ENCODE results near the gene IDH3B. TPM values are rescaled to one million over a fixed set of nuclear protein-coding genes. Genes with fewer than 3 reads are reported as not detected.

IDH3B gene
- total and polyA plus RNA-seq, 2 donors (not counting 3 experiments of a cell fraction or from before 2014, with no cell fraction given), result 86.9 to 177 TPM

GRCh38 chr20:2708073-2708415 is 44.0 kb upstream of the IDH3B start:
- ChIA-PET POLR2A (interaction anchor here (0.9 kb wide), 1 partner anchor 16 kb away, joined by 3 read pairs; the partner anchor contains the start of gene EBF4), CTCF (interaction anchor here (1.1 kb wide), 1 partner anchor 9 kb away, joined by 3 read pairs; no protein-coding TSS in a partner anchor)
- Histone ChIP-seq H4K20me1 (replicated peaks; ENCODE audit: control insufficient read depth, extremely low read depth, insufficient read depth, low read length) (no peaks in the 10 kb centered on the region), H3K9ac (replicated peaks; ENCODE audit: extremely low read depth, insufficient read depth, low read length) (no peak overlapping the region), H3K36me3 (ENCODE audit: control insufficient read depth in 2 of 2, extremely low read depth in 1 of 2, insufficient read depth in 2 of 2, low read length in 2 of 2) (no peaks in the 10 kb centered on the region), H3K4me2 (ENCODE audit: insufficient read depth, low read length) (no peak overlapping the region), H3K9me1 (replicated peaks; ENCODE audit: control insufficient read depth, extremely low read depth, insufficient read depth, low read length) (no peaks in the 10 kb centered on the region), H3K27me3 (ENCODE audit: control insufficient read depth in 2 of 2, insufficient read depth in 2 of 2, low read length in 2 of 2) (peaks cover 4 to 13% of the 10 kb centered on the region in 2 experiments), H2AFZ (ENCODE audit: low read depth, low read length) (no peak overlapping the region), H3K9me3 (replicated peaks; ENCODE audit: control insufficient read depth, insufficient read depth, low read length) (no peaks in the 10 kb centered on the region), H3K4me3 (replicated peaks in 1 of 3; ENCODE audit: insufficient read depth in 1 of 3, low read depth in 1 of 3, low read length in 3 of 3) (no peak overlapping the region), H3K79me2 (ENCODE audit: control insufficient read depth, insufficient read depth, low read length) (no peaks in the 10 kb centered on the region), H3K4me1 (ENCODE audit: control insufficient read depth, extremely low read depth, insufficient read depth, low read length) (no peaks in the 10 kb centered on the region), H3K27ac (ENCODE audit: insufficient read depth, low read depth, low read length) (no peak overlapping the region)
- no peak for DNase-seq (ENCODE audit: low read depth, low spot score)
- no peak for FAIRE-seq
- intact Hi-C loops (cut with micrococcal nuclease), result no loop called here
- dilution Hi-C loops (cut with MboI; ENCODE audit: extremely low pct_ligation_motif_present, low sequenced_read_pairs), result no loop called here
- BruUV-seq (replicated peaks), result no TSS peak
- TF ChIP-seq POLR2A (IDR thresholded peaks at IDR 0.05; ENCODE audit: low read depth, low read length), result no peak
- TF ChIP-seq MAX (IDR thresholded peaks at IDR 0.05; ENCODE audit: insufficient read depth, insufficient read length), result no peak
- TF ChIP-seq GATA2 (IDR thresholded peaks at IDR 0.05; ENCODE audit: insufficient read depth, insufficient read length, low read depth, low read length), result no peak
- TF ChIP-seq EZH2 (IDR thresholded peaks at IDR 0.05; ENCODE audit: borderline replicate concordance, low read depth, low read length, severe bottlenecking), result no peak
- no peak for TF ChIP-seq JUN (IDR thresholded peaks at IDR 0.05; ENCODE audit: borderline replicate concordance, insufficient read depth, insufficient read length, low read depth)
- TF ChIP-seq CTCF (IDR thresholded peaks at IDR 0.05; ENCODE audit: extremely low read depth in 1 of 2, insufficient read depth in 1 of 2, low read depth in 1 of 2, low read length in 2 of 2), result no peak
- TF ChIP-seq POLR2AphosphoS5 (IDR thresholded peaks at IDR 0.05; ENCODE audit: insufficient read depth, low read depth, low read length), result no peak
- no peak for TF ChIP-seq MYC (IDR thresholded peaks at IDR 0.05; ENCODE audit: low read depth, low read length)
- TF ChIP-seq FOS (IDR thresholded peaks at IDR 0.05; ENCODE audit: borderline replicate concordance, insufficient read depth, low read length), result no peak
